OCI-M1 (cell line): ENCODE measurements around the gene DLG3.

Experiments used
- DNase-seq: peaks from one replicate; lab custom pipeline; 2025; lab: John Stamatoyannopoulos, UW

DLG3 gene

GRCh38 chrX:70437921-70438665 lies 6.5 kb upstream of the DLG3 start:
- DNase-seq: no peak

GRCh38 chrX:70439016-70439415 lies 5.6 kb upstream of the DLG3 start:
- DNase-seq: peak; percentile 31

- DNase-seq: no peak
These were observed 2.4 kb upstream of the DLG3 start for GRCh38 chrX:70442224-70442623.

GRCh38 chrX:70444946-70445656 lies 466 bp downstream of the DLG3 start:
- no peak for DNase-seq

- DNase-seq: no peak
These were observed 1.3 kb downstream of the DLG3 start for GRCh38 chrX:70445951-70446350.

GRCh38 chrX:70446380-70447350 lies 2.0 kb downstream of the DLG3 start:
- DNase-seq: no peak

- no peak for DNase-seq
These were observed 4.9 kb downstream of the DLG3 start for GRCh38 chrX:70449457-70449966.

- DNase-seq: peak; percentile 72
These were observed 7.6 kb downstream of the DLG3 start for GRCh38 chrX:70452143-70452733.

- no peak for DNase-seq
These were observed 8.5 kb downstream of the DLG3 start for GRCh38 chrX:70453024-70453618.

- peak; percentile 72 for DNase-seq
These were observed 10.1 kb downstream of the DLG3 start for GRCh38 chrX:70454441-70455365.

- DNase-seq: no peak
These were observed 10.9 kb downstream of the DLG3 start for GRCh38 chrX:70455366-70456202.

- no peak for DNase-seq
These were observed 11.6 kb downstream of the DLG3 start for GRCh38 chrX:70456256-70456655.

GRCh38 chrX:70461026-70461425 lies 16.4 kb downstream of the DLG3 start:
- no peak for DNase-seq

GRCh38 chrX:70464051-70464450 lies 19.4 kb downstream of the DLG3 start:
- DNase-seq: no peak

GRCh38 chrX:70466968-70467367 lies 22.3 kb downstream of the DLG3 start:
- DNase-seq: no peak

- no peak for DNase-seq
These were observed 24.1 kb downstream of the DLG3 start for GRCh38 chrX:70468709-70469108.

- DNase-seq: peak; percentile 5
These were observed 26.2 kb downstream of the DLG3 start for GRCh38 chrX:70470850-70471289.

GRCh38 chrX:70476166-70476933 lies 31.7 kb downstream of the DLG3 start:
- no peak for DNase-seq
